HG03066 (cell line): ENCODE results near the gene RAPGEF1.

ENCODE experiments used
- ATAC-seq: cut with Tn5 transposase; IDR thresholded peaks from one replicate; pipeline ENCODE4 v1.9.1; 2021; ENCODE audit warnings: low read depth; ENCODE audit not compliant: unreplicated experiment

The RAPGEF1 gene

GRCh38 chr9:131628459-131629225 lies 111.2 kb downstream of the RAPGEF1 start:
- ATAC-seq, result no peak

GRCh38 chr9:131627648-131628458 lies 112.0 kb downstream of the RAPGEF1 start:
- no peak for ATAC-seq

- ATAC-seq, result no peak
Observed at GRCh38 chr9:131627326-131627647, 112.6 kb downstream of the RAPGEF1 start.

GRCh38 chr9:131625790-131626670 lies 113.8 kb downstream of the RAPGEF1 start:
- ATAC-seq, result no peak

- no peak for ATAC-seq
Observed at GRCh38 chr9:131625508-131625787, 114.4 kb downstream of the RAPGEF1 start.

GRCh38 chr9:131624636-131625507 lies 115.0 kb downstream of the RAPGEF1 start:
- ATAC-seq, result no peak

- ATAC-seq, result no peak
Observed at GRCh38 chr9:131623655-131624330, 116.1 kb downstream of the RAPGEF1 start.

- ATAC-seq, result no peak
Observed at GRCh38 chr9:131622523-131622922, 117.4 kb downstream of the RAPGEF1 start.

- no peak for ATAC-seq
Observed at GRCh38 chr9:131621551-131622358, 118.1 kb downstream of the RAPGEF1 start.

GRCh38 chr9:131620764-131621520 lies 118.9 kb downstream of the RAPGEF1 start:
- ATAC-seq, result no peak

- no peak for ATAC-seq
Observed at GRCh38 chr9:131619680-131620079, 120.2 kb downstream of the RAPGEF1 start.

- no peak for ATAC-seq
Observed at GRCh38 chr9:131618785-131619184, 121.1 kb downstream of the RAPGEF1 start.

GRCh38 chr9:131618071-131618479 lies 121.8 kb downstream of the RAPGEF1 start:
- no peak for ATAC-seq

GRCh38 chr9:131617611-131618010 lies 122.3 kb downstream of the RAPGEF1 start:
- no peak for ATAC-seq

- no peak for ATAC-seq
Observed at GRCh38 chr9:131616983-131617604, 122.8 kb downstream of the RAPGEF1 start.

GRCh38 chr9:131614340-131614915 lies 125.4 kb downstream of the RAPGEF1 start:
- no peak for ATAC-seq

- no peak for ATAC-seq
Observed at GRCh38 chr9:131613921-131614320, 126.0 kb downstream of the RAPGEF1 start.
